Measurements from ENCODE around the gene FTO. TPM values are rescaled to one million over a fixed set of nuclear protein-coding genes. Genes with fewer than 3 reads are reported as not detected.

Gene FTO
- total RNA-seq, 1 donor from 2014 or later: 110 TPM

DNA sequence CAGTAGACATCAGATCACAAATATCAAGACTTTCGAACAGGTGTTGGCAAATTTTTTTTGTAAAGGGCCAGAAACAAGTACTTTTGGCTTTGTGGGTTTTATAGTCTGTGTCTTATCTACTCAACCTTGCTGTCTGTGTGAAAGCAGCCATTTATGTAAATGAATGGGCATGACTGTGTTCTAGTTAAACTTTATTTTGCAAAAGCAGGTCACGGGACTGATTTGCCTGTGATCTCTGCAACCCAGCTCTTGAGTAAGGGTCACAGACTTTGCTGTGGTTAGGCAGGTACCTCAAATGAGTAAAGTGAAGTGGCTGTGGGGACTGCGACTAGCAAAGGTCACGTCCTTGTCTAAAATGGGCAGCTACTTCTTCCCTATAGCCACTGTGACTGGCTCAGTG, 136.5 kb downstream of the FTO start:
- H3K27me3 Mint-ChIP-seq (ENCODE audit: insufficient read depth, low read depth): no peaks in the 10 kb centered on the region
- no peaks in the 10 kb centered on the region for H3K9me3 ChIP-seq (ENCODE audit: low read depth)
- no peaks in the 10 kb centered on the region for H3F3A ChIP-seq (ENCODE audit: low read depth)
- H3K9ac ChIP-seq: no peak overlapping the region
- peaks cover 3% of the 10 kb centered on the region for H3K4me1 ChIP-seq
- H3K4me3 Mint-ChIP-seq: no peak overlapping the region
- H3K27ac Mint-ChIP-seq: no peak overlapping the region
- H2AFZ ChIP-seq (replicated peaks): no peak overlapping the region
- no peak overlapping the region for H3K4me2 ChIP-seq
- H3K27me3 ChIP-seq: no peaks in the 10 kb centered on the region
- H3K27ac ChIP-seq: no peak overlapping the region
- peaks cover 2% of the 10 kb centered on the region for H3K9me3 Mint-ChIP-seq
- TF ChIP-seq, protein P1, sequence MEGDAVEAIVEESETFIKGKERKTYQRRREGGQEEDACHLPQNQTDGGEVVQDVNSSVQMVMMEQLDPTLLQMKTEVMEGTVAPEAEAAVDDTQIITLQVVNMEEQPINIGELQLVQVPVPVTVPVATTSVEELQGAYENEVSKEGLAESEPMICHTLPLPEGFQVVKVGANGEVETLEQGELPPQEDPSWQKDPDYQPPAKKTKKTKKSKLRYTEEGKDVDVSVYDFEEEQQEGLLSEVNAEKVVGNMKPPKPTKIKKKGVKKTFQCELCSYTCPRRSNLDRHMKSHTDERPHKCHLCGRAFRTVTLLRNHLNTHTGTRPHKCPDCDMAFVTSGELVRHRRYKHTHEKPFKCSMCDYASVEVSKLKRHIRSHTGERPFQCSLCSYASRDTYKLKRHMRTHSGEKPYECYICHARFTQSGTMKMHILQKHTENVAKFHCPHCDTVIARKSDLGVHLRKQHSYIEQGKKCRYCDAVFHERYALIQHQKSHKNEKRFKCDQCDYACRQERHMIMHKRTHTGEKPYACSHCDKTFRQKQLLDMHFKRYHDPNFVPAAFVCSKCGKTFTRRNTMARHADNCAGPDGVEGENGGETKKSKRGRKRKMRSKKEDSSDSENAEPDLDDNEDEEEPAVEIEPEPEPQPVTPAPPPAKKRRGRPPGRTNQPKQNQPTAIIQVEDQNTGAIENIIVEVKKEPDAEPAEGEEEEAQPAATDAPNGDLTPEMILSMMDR (IDR thresholded peaks at IDR 0.05): no peak
- TF ChIP-seq EZH2phosphoT487 (IDR thresholded peaks at IDR 0.05): no peak
- no peak for TF ChIP-seq EZH2 (IDR thresholded peaks at IDR 0.05)
- H3K79me2 ChIP-seq (ENCODE audit: low read depth): no peaks in the 10 kb centered on the region
- no peak for DNase-seq (ENCODE audit: low spot score)
- H4K20me1 ChIP-seq (ENCODE audit: low read depth): no peaks in the 10 kb centered on the region
- no peak overlapping the region for H3K4me3 ChIP-seq
- no peaks in the 10 kb centered on the region for H3K4me1 Mint-ChIP-seq
- peaks cover 10% of the 10 kb centered on the region for H3K36me3 Mint-ChIP-seq
- no peaks in the 10 kb centered on the region for H3K36me3 ChIP-seq

- TF ChIP-seq EZH2phosphoT487 (IDR thresholded peaks at IDR 0.05) (no peak), EZH2 (IDR thresholded peaks at IDR 0.05) (no peak)
- TF ChIP-seq, protein P1 (IDR thresholded peaks at IDR 0.05): no peak
- Histone ChIP-seq H3K4me2 (no peak overlapping the region), H3K9me3 (ENCODE audit: low read depth) (no peaks in the 10 kb centered on the region), H3K27me3 (no peaks in the 10 kb centered on the region), H4K20me1 (ENCODE audit: low read depth) (no peaks in the 10 kb centered on the region), H3K4me3 (no peak overlapping the region), H3F3A (ENCODE audit: low read depth) (no peaks in the 10 kb centered on the region), H3K9ac (no peak overlapping the region), H3K36me3 (no peaks in the 10 kb centered on the region), H3K27ac (no peak overlapping the region), H2AFZ (replicated peaks) (no peak overlapping the region), H3K79me2 (ENCODE audit: low read depth) (no peaks in the 10 kb centered on the region), H3K4me1 (peaks cover 9% of the 10 kb centered on the region)
- peaks cover 5% of the 10 kb centered on the region for H3K36me3 Mint-ChIP-seq
- H3K4me1 Mint-ChIP-seq: no peaks in the 10 kb centered on the region
- H3K27me3 Mint-ChIP-seq (ENCODE audit: insufficient read depth, low read depth): no peaks in the 10 kb centered on the region
- no peak overlapping the region for H3K27ac Mint-ChIP-seq
- no peak for DNase-seq (ENCODE audit: low spot score)
- no peaks in the 10 kb centered on the region for H3K9me3 Mint-ChIP-seq
- no peak overlapping the region for H3K4me3 Mint-ChIP-seq
Measured at GRCh38 chr16:53841884-53842283, 137.9 kb downstream of the FTO start.

DNA sequence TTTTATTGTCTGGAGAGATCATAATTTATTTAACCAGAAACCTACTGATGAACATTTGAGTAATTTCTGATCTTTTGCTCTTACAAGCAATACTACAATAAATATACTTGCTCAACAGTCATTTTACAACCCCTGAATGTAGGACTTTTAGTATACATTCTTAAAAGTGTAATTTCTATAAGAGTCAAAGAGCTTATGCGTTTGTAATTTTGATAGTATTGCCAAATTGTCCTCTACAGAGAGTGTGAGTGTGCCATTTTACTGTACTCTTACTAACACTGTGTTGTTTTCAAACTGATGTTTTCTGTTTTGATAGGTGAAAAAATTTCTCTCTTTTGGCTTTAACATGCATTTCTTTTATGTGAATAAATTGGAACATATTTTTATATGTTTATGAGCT, 139.1 kb downstream of the FTO start:
- DNase-seq (ENCODE audit: low spot score): no peak
- H3K27me3 ChIP-seq: no peaks in the 10 kb centered on the region
- no peak overlapping the region for H3K4me3 Mint-ChIP-seq
- H3K36me3 Mint-ChIP-seq: peaks cover 5% of the 10 kb centered on the region
- no peaks in the 10 kb centered on the region for H4K20me1 ChIP-seq (ENCODE audit: low read depth)
- H3K79me2 ChIP-seq (ENCODE audit: low read depth): no peaks in the 10 kb centered on the region
- H3F3A ChIP-seq (ENCODE audit: low read depth): no peaks in the 10 kb centered on the region
- H3K27ac ChIP-seq: no peak overlapping the region
- no peaks in the 10 kb centered on the region for H3K4me1 Mint-ChIP-seq
- H3K27me3 Mint-ChIP-seq (ENCODE audit: insufficient read depth, low read depth): no peaks in the 10 kb centered on the region
- no peaks in the 10 kb centered on the region for H3K9me3 Mint-ChIP-seq
- TF ChIP-seq EZH2phosphoT487 (IDR thresholded peaks at IDR 0.05) (no peak), EZH2 (IDR thresholded peaks at IDR 0.05) (no peak)
- TF ChIP-seq, protein P1 (IDR thresholded peaks at IDR 0.05): no peak
- H3K9me3 ChIP-seq (ENCODE audit: low read depth): no peaks in the 10 kb centered on the region
- H3K4me1 ChIP-seq: peaks cover 9% of the 10 kb centered on the region
- H2AFZ ChIP-seq (replicated peaks): no peak overlapping the region
- no peak overlapping the region for H3K4me2 ChIP-seq
- no peak overlapping the region for H3K4me3 ChIP-seq
- no peak overlapping the region for H3K9ac ChIP-seq
- H3K27ac Mint-ChIP-seq: no peak overlapping the region
- no peaks in the 10 kb centered on the region for H3K36me3 ChIP-seq
